Transverse colon (tissue), 4 donors: ENCODE results near the gene DHX40.

Source experiments
- CTCF ChIP-seq, 5 experiments: fragments of 200-600 bp in 3 of 5; fragments of 450-650 bp in 2 of 5; sonication (generic) in 3 of 5; IDR thresholded peaks; 1 replicate in 2 of 5; 2 replicates in 3 of 5; pipeline ENCODE4 v1.5.1; 2016 to 2017; ENCODE audit warnings: antibody characterized with exemption in 5 of 5, inconsistent platforms in 3 of 5, mild to moderate bottlenecking in 2 of 5, moderate library complexity in 1 of 5
- EP300 ChIP-seq: sonication (generic); formaldehyde crosslinking; IDR thresholded peaks from one replicate; pipeline ENCODE4 v1.6.1; 2017; ENCODE audit warnings: antibody characterized with exemption, low read depth
- POLR2A ChIP-seq: fragments of 450-650 bp; IDR thresholded peaks from one replicate; pipeline ENCODE4 v1.6.1; 2016; ENCODE audit warnings: antibody characterized with exemption, mild to moderate bottlenecking, moderate library complexity
- POLR2AphosphoS5 ChIP-seq, 3 donors: sonication (generic); formaldehyde crosslinking; IDR thresholded peaks; one replicate each; pipeline ENCODE4 v1.6.1; 2016; ENCODE audit warnings: antibody characterized with exemption in 3 of 3

GRCh38 chr17:59642565-59642964 lies 77.2 kb downstream of the DHX40 start:
- no peak for TF ChIP-seq CTCF (IDR thresholded peaks at IDR 0.05)
- no peak for TF ChIP-seq POLR2A
- no peak for TF ChIP-seq POLR2AphosphoS5 (IDR thresholded peaks at IDR 0.05)
- no peak for TF ChIP-seq EP300
